IPS-20b (cell line): ENCODE measurements around the gene MTRF1L.
A peak's percentile ranks its signal among the peaks of the same experiment; 100 is the strongest.
"Not testable (repeated sequence)": the region's sequence is repeated elsewhere in the genome, so short reads cannot be mapped to it uniquely, and the experiment has no call there.

Source experiments
- H3K27ac ChIP-seq: one replicate; pipeline ENCODE4 v1.5.1; 2013; ENCODE audit warnings: low read length
- H3K27me3 ChIP-seq: 2 replicates; pipeline ENCODE4 v1.6.1; 2013; ENCODE audit warnings: mild to moderate bottlenecking, low read length, inconsistent platforms; ENCODE audit not compliant: insufficient read depth
- H3K36me3 ChIP-seq: 2 replicates; pipeline ENCODE4 v1.6.1; 2013; ENCODE audit warnings: low read depth, mild to moderate bottlenecking, inconsistent platforms, low read length, moderate library complexity; ENCODE audit not compliant: insufficient read depth
- H3K4me1 ChIP-seq: 2 replicates; pipeline ENCODE4 v1.6.1; 2013; ENCODE audit warnings: mild to moderate bottlenecking, control low read depth, inconsistent platforms, low read length, moderate library complexity; ENCODE audit not compliant: insufficient read depth
- H3K4me3 ChIP-seq: 2 replicates; pipeline ENCODE4 v1.5.1; 2013; ENCODE audit warnings: mild to moderate bottlenecking, low read length, inconsistent platforms
- H3K9ac ChIP-seq: 2 replicates; pipeline ENCODE4 v1.6.1; 2013; ENCODE audit warnings: low read depth, mild to moderate bottlenecking, inconsistent platforms, low read length, moderate library complexity
- H3K9me3 ChIP-seq: 2 replicates; pipeline ENCODE4 v1.6.1; 2013; ENCODE audit warnings: mild to moderate bottlenecking, low read depth, low read length, inconsistent platforms; ENCODE audit not compliant: insufficient read depth

MTRF1L gene

GRCh38 chr6:152981219-152981618 lies 21.3 kb downstream of the MTRF1L start:
- Histone ChIP-seq H3K9ac (peak overlapping the region; percentile 98), H3K27me3 (no peaks in the 10 kb centered on the region), H3K27ac (peak overlapping the region; percentile 12), H3K4me3 (peak overlapping the region; percentile 87), H3K9me3 (no peaks in the 10 kb centered on the region), H3K4me1 (peaks cover 15% of the 10 kb centered on the region; the same call in 1 of the 2 replicates), H3K36me3 (peaks cover 51% of the 10 kb centered on the region)

GRCh38 chr6:152980656-152981055 lies 21.9 kb downstream of the MTRF1L start:
- H3K4me1 ChIP-seq, result peaks cover 15% of the 10 kb centered on the region; the same call in 1 of the 2 replicates
- H3K9ac ChIP-seq, result peak overlapping the region; percentile 98

GRCh38 chr6:152979116-152979515 lies 23.4 kb downstream of the MTRF1L start:
- Histone ChIP-seq H3K9me3 (no peaks in the 10 kb centered on the region), H3K27ac (no peak overlapping the region), H3K4me3 (peak overlapping the region; percentile 87), H3K4me1 (peaks cover 15% of the 10 kb centered on the region; the same call in 1 of the 2 replicates), H3K36me3 (peaks cover 67% of the 10 kb centered on the region), H3K9ac (peak overlapping the region; percentile 98; the same call in 1 of the 2 replicates), H3K27me3 (no peaks in the 10 kb centered on the region)

More at GRCh38 chr6:152980656-152981055, 21.9 kb downstream of the MTRF1L start:
- Histone ChIP-seq H3K9me3 (no peaks in the 10 kb centered on the region), H3K36me3 (peaks cover 51% of the 10 kb centered on the region), H3K27ac (peak overlapping the region; percentile 12), H3K27me3 (no peaks in the 10 kb centered on the region), H3K4me3 (peak overlapping the region; percentile 87)

- Histone ChIP-seq H3K27ac (no peak overlapping the region), H3K27me3 (no peaks in the 10 kb centered on the region), H3K9ac (no peak overlapping the region), H3K36me3 (peaks cover 77% of the 10 kb centered on the region), H3K9me3 (no peaks in the 10 kb centered on the region), H3K4me3 (no peak overlapping the region; the same call in 1 of the 2 replicates), H3K4me1 (peaks cover 15% of the 10 kb centered on the region; the same call in 1 of the 2 replicates)
Measured at GRCh38 chr6:152978058-152978457, 24.5 kb downstream of the MTRF1L start.

- Histone ChIP-seq H3K27ac (no peak overlapping the region), H3K9ac (no peak overlapping the region), H3K9me3 (no peaks in the 10 kb centered on the region), H3K36me3 (peaks cover 82% of the 10 kb centered on the region), H3K27me3 (no peaks in the 10 kb centered on the region), H3K4me3 (no peak overlapping the region; the same call in 1 of the 2 replicates), H3K4me1 (peaks cover 15% of the 10 kb centered on the region; the same call in 1 of the 2 replicates)
Measured at GRCh38 chr6:152977556-152977955, 25.0 kb downstream of the MTRF1L start.

- Histone ChIP-seq H3K9me3 (no peaks in the 10 kb centered on the region), H3K4me1 (peaks cover 15% of the 10 kb centered on the region; the same call in 1 of the 2 replicates), H3K36me3 (peaks cover 91% of the 10 kb centered on the region), H3K27ac (no peak overlapping the region), H3K27me3 (no peaks in the 10 kb centered on the region), H3K9ac (no peak overlapping the region), H3K4me3 (0 out of 2 replicates have a peak overlapping the region, but pooled peaks have one; percentile 9)
Measured at GRCh38 chr6:152976749-152977148, 25.8 kb downstream of the MTRF1L start.

- H3K4me1 ChIP-seq, result peaks cover 15% of the 10 kb centered on the region; the same call in 1 of the 2 replicates
- H3K4me3 ChIP-seq, result no peak overlapping the region
- H3K36me3 ChIP-seq, result peaks cover 95% of the 10 kb centered on the region
- no peak overlapping the region for H3K9ac ChIP-seq
- H3K27ac ChIP-seq, result no peak overlapping the region
- no peaks in the 10 kb centered on the region for H3K27me3 ChIP-seq
- H3K9me3 ChIP-seq, result no peaks in the 10 kb centered on the region
Measured at GRCh38 chr6:152975204-152975915, 27.1 kb downstream of the MTRF1L start.

GRCh38 chr6:152973916-152974315 lies 28.6 kb downstream of the MTRF1L start:
- Histone ChIP-seq H3K27ac (no peak overlapping the region), H3K9ac (no peak overlapping the region), H3K4me1 (0 out of 2 replicates have a peak, but pooled peaks cover 5% of the 10 kb centered on the region), H3K27me3 (no peaks in the 10 kb centered on the region), H3K4me3 (no peak overlapping the region), H3K36me3 (peaks cover 92% of the 10 kb centered on the region), H3K9me3 (no peaks in the 10 kb centered on the region)

- Histone ChIP-seq H3K27me3 (no peaks in the 10 kb centered on the region), H3K9ac (no peak overlapping the region), H3K4me1 (no peaks in the 10 kb centered on the region), H3K4me3 (no peak overlapping the region), H3K9me3 (no peaks in the 10 kb centered on the region), H3K36me3 (peaks cover 55% of the 10 kb centered on the region), H3K27ac (no peak overlapping the region)
Measured at GRCh38 chr6:152969688-152970418, 32.7 kb downstream of the MTRF1L start.

GRCh38 chr6:152966168-152966894 lies 36.2 kb downstream of the MTRF1L start:
- not testable (repeated sequence) for H3K9me3 ChIP-seq, H3K9ac ChIP-seq, H3K27ac ChIP-seq, H3K4me3 ChIP-seq, H3K4me1 ChIP-seq, H3K27me3 ChIP-seq
- peaks cover 20% of the 10 kb centered on the region for H3K36me3 ChIP-seq

- Histone ChIP-seq H3K4me1 (no peaks in the 10 kb centered on the region), H3K36me3 (no peaks in the 10 kb centered on the region), H3K27me3 (no peaks in the 10 kb centered on the region), H3K4me3 (no peak overlapping the region), H3K27ac (no peak overlapping the region), H3K9ac (no peak overlapping the region), H3K9me3 (no peaks in the 10 kb centered on the region)
Measured at GRCh38 chr6:152959333-152959732, 43.2 kb downstream of the MTRF1L start.
